Measurements from ENCODE around the gene PEPD. TPM values are rescaled to one million over a fixed set of nuclear protein-coding genes. Genes with fewer than 3 reads are reported as not detected.

Gene PEPD
- polyA plus RNA-seq, 4 donors, result 104 to 134 (median 121) TPM

GRCh38 chr19:33443638-33444561 lies 77.7 kb downstream of the PEPD start:
- no peak for DNase-seq (ENCODE audit: low read depth in 4 of 4, low spot score in 3 of 4)

- DNase-seq (ENCODE audit: low read depth in 4 of 4, low spot score in 3 of 4), result no peak
Observed at GRCh38 chr19:33442706-33443105, 78.9 kb downstream of the PEPD start.

- DNase-seq (ENCODE audit: low read depth in 4 of 4, low spot score in 3 of 4), result no peak
Observed at GRCh38 chr19:33441828-33442227, 79.8 kb downstream of the PEPD start.

GRCh38 chr19:33441277-33441699 lies 80.3 kb downstream of the PEPD start:
- no peak for DNase-seq (ENCODE audit: low read depth in 4 of 4, low spot score in 3 of 4)

- no peak for DNase-seq (ENCODE audit: low read depth in 4 of 4, low spot score in 3 of 4)
Observed at GRCh38 chr19:33440682-33441081, 80.9 kb downstream of the PEPD start.

GRCh38 chr19:33440241-33440640 lies 81.3 kb downstream of the PEPD start:
- DNase-seq (ENCODE audit: low read depth in 4 of 4, low spot score in 3 of 4), result no peak

GRCh38 chr19:33438987-33439781 lies 82.4 kb downstream of the PEPD start:
- DNase-seq (ENCODE audit: low read depth in 4 of 4, low spot score in 3 of 4), result no peak

GRCh38 chr19:33437821-33438671 lies 83.5 kb downstream of the PEPD start:
- DNase-seq (ENCODE audit: low read depth in 4 of 4, low spot score in 3 of 4), result no peak

GRCh38 chr19:33437393-33437820 lies 84.2 kb downstream of the PEPD start:
- no peak for DNase-seq (ENCODE audit: low read depth in 4 of 4, low spot score in 3 of 4)

- DNase-seq (ENCODE audit: low read depth in 4 of 4, low spot score in 3 of 4), result no peak
Observed at GRCh38 chr19:33436360-33437345, 84.9 kb downstream of the PEPD start.

GRCh38 chr19:33435706-33436359 lies 85.8 kb downstream of the PEPD start:
- DNase-seq (ENCODE audit: low read depth in 4 of 4, low spot score in 3 of 4), result no peak

- DNase-seq (ENCODE audit: low read depth in 4 of 4, low spot score in 3 of 4), result no peak
Observed at GRCh38 chr19:33434886-33435705, 86.5 kb downstream of the PEPD start.

- no peak for DNase-seq (ENCODE audit: low read depth in 4 of 4, low spot score in 3 of 4)
Observed at GRCh38 chr19:33434069-33434885, 87.3 kb downstream of the PEPD start.

- DNase-seq (ENCODE audit: low read depth in 4 of 4, low spot score in 3 of 4), result no peak
Observed at GRCh38 chr19:33432446-33433170, 89.0 kb downstream of the PEPD start.

GRCh38 chr19:33432015-33432414 lies 89.6 kb downstream of the PEPD start:
- no peak for DNase-seq (ENCODE audit: low read depth in 4 of 4, low spot score in 3 of 4)

GRCh38 chr19:33430674-33431277 lies 90.8 kb downstream of the PEPD start:
- DNase-seq (ENCODE audit: low read depth in 4 of 4, low spot score in 3 of 4), result peak in 2 of 4 donors; percentile 43 to 48

Measured in right renal pelvis (tissue), 4 donors.